Loucy (cell line): ENCODE measurements around the gene CYP4F2.

Experiments
- CTCF ChIP-seq: fragments of 200-600 bp; sonication (generic); conservative IDR thresholded peaks from 2 replicates; pipeline ENCODE4 v1.5.1; 2014; ENCODE audit warnings: mild to moderate bottlenecking, antibody characterized with exemption, low read length
- EZH2phosphoT487 ChIP-seq: fragments of 200-600 bp; IDR thresholded peaks from 2 replicates; pipeline ENCODE4 v1.6.1; 2018; ENCODE audit warnings: antibody characterized with exemption, mild to moderate bottlenecking, moderate library complexity, borderline replicate concordance

- TF ChIP-seq EZH2phosphoT487, result no peak
- no peak for TF ChIP-seq CTCF
Measured at GRCh38 chr19:15866636-15867035, 31.2 kb downstream of the CYP4F2 start.
